K562 (cell line): ENCODE data around the gene CAPN14. TPM values are rescaled to one million over a fixed set of nuclear protein-coding genes. Genes with fewer than 3 reads are reported as not detected.

Source experiments
- ATAC-seq: fragments of 200-7000 bp; cut with Tn5 transposase; 3 replicates; pipeline ENCODE4 v1.9.1; 2020; ENCODE audit warnings: moderate library complexity
- BruUV-seq: library from RNA; stranded (reverse); fragments of 400-500 nt; replicated peaks from 2 replicates; lab custom pipeline; 2021; lab: Mats Ljungman, UMichigan
- CTCF ChIA-PET: fragments of 300-600 bp; formaldehyde crosslinking; extraction: SDS; loops from one replicate; lab custom pipeline; 2021; ENCODE audit warnings: low intra/inter-chr PET ratio; lab: Yijun Ruan, JAX
- POLR2A ChIA-PET: fragments of 300-600, 350-650 bp; sonication (Branson Sonifier 250); formaldehyde crosslinking; extraction: SDS; loops from one replicate; lab custom pipeline; 2021; ENCODE audit warnings: antibody characterized with exemption, inconsistent platforms; lab: Yijun Ruan, JAX
- DNase-seq, 4 experiments: peaks; one replicate each; pipeline versions ENCODE4 v3.0.0 to v3.0.0-alpha.2; 2011 to 2018; ENCODE audit warnings: low spot score in 3 of 4, mixed read lengths in 3 of 4; ENCODE audit errors: extremely low read depth in 1 of 4
- FAIRE-seq: peaks from 2 replicates; lab custom pipeline; 2011; peaks lifted over from hg19 to GRCh38; lab: Jason Lieb, UNC
- H2AFZ ChIP-seq: 2 replicates; pipeline ENCODE4 v1.6.0; 2011; ENCODE audit warnings: low read depth, low read length, control low read depth, inconsistent platforms
- H3K27ac ChIP-seq: fragments of 200-600 bp; 3 replicates; pipeline ENCODE4 v1.8.0; 2011; ENCODE audit warnings: low read depth, mild to moderate bottlenecking, control low read depth, inconsistent platforms, low read length, moderate library complexity, mixed read lengths; ENCODE audit errors: extremely low read depth
- H3K27me3 ChIP-seq, 2 experiments: fragments of 300-600 bp in 1 of 2; 2 replicates in 1 of 2; 3 replicates in 1 of 2; pipeline versions ENCODE4 v1.6.0 to v1.8.0; 2011; ENCODE audit warnings: inconsistent platforms in 2 of 2, low read length in 2 of 2, mild to moderate bottlenecking in 1 of 2, mixed read lengths in 1 of 2, moderate library complexity in 1 of 2; ENCODE audit not compliant: control insufficient read depth in 2 of 2, insufficient read depth in 2 of 2
- H3K36me3 ChIP-seq: fragments of 300-600 bp; 3 replicates; pipeline ENCODE4 v1.8.0; 2011; ENCODE audit warnings: mild to moderate bottlenecking, low read length, inconsistent platforms; ENCODE audit not compliant: control insufficient read depth, insufficient read depth
- H3K4me1 ChIP-seq, 2 experiments: fragments of 200-600 bp in 1 of 2; replicated peaks in 1 of 2; 2 replicates in 1 of 2; 3 replicates in 1 of 2; pipeline versions ENCODE4 v1.5.1 to v1.8.0; 2011; ENCODE audit warnings: inconsistent platforms in 2 of 2, low read length in 2 of 2, mild to moderate bottlenecking in 1 of 2, mixed read lengths in 1 of 2, moderate library complexity in 1 of 2; ENCODE audit not compliant: control insufficient read depth in 2 of 2, insufficient read depth in 2 of 2
- H3K4me2 ChIP-seq: 2 replicates; pipeline ENCODE4 v1.6.1; 2011; ENCODE audit warnings: low read length, control low read depth, inconsistent platforms, mixed read lengths; ENCODE audit not compliant: insufficient read depth
- H3K4me3 ChIP-seq: fragments of 200-600 bp; sonication (generic), shearing (Covaris generic); 2 replicates; pipeline ENCODE4 v1.5.1; 2016; ENCODE audit warnings: control low read depth, inconsistent platforms
- H3K79me2 ChIP-seq: fragments of 200-600 bp; 3 replicates; pipeline ENCODE4 v1.8.0; 2011; ENCODE audit warnings: low read length, inconsistent platforms; ENCODE audit not compliant: control insufficient read depth, insufficient read depth
- H3K9ac ChIP-seq, 2 experiments: 2 replicates each; pipeline versions ENCODE4 v1.6.0 to v1.6.1; 2011; ENCODE audit warnings: low read depth in 2 of 2, low read length in 2 of 2, control low read depth in 1 of 2, inconsistent platforms in 1 of 2, mild to moderate bottlenecking in 1 of 2, mixed read lengths in 1 of 2; ENCODE audit not compliant: insufficient read depth in 1 of 2
- H3K9me1 ChIP-seq: one replicate; pipeline ENCODE4 v1.6.0; 2011; ENCODE audit warnings: inconsistent platforms, mild to moderate bottlenecking, low read length, moderate library complexity; ENCODE audit not compliant: control insufficient read depth, insufficient read depth
- H3K9me3 ChIP-seq: replicated peaks from 2 replicates; pipeline ENCODE4 v1.5.1; 2011; ENCODE audit warnings: low read depth, low read length, inconsistent platforms; ENCODE audit not compliant: control insufficient read depth, insufficient read depth
- H4K20me1 ChIP-seq: replicated peaks from 2 replicates; pipeline ENCODE4 v1.6.1; 2011; ENCODE audit warnings: low read length, inconsistent platforms, mixed read lengths; ENCODE audit not compliant: control insufficient read depth, insufficient read depth
- CBFA2T2 ChIP-seq: fragments of 450-650 bp; conservative IDR thresholded peaks from 2 replicates; pipeline ENCODE4 v1.6.1; 2017; ENCODE audit warnings: mild to moderate bottlenecking
- CBFA2T3 ChIP-seq: fragments of 450-650 bp; IDR thresholded peaks from 2 replicates; pipeline ENCODE4 v1.6.1; 2017
- KDM2B ChIP-seq: fragments of 250-450 bp; sonication (Bioruptor Pico); IDR thresholded peaks from 2 replicates; pipeline ENCODE4 v1.8.0; 2021; ENCODE audit warnings: mild to moderate bottlenecking, moderate library complexity
- SMARCA5 ChIP-seq: fragments of 450-650 bp; IDR thresholded peaks from 2 replicates; pipeline ENCODE4 v1.6.1; 2016
- SRSF7 ChIP-seq: fragments of 200-400 bp; formaldehyde crosslinking; optimal IDR thresholded peaks from 2 replicates; pipeline ENCODE3; 2017; ENCODE audit warnings: mild to moderate bottlenecking, low read depth, low read length
- TCF3 ChIP-seq: sonication (generic); formaldehyde crosslinking; IDR thresholded peaks from 2 replicates; pipeline ENCODE4 v1.4.0; 2020; ENCODE audit warnings: mild to moderate bottlenecking, missing genetic modification reagents
- ZNF174 ChIP-seq: fragments of 250-450 bp; sonication (Bioruptor Pico); IDR thresholded peaks from 2 replicates; pipeline ENCODE4 v1.4.0; 2020; ENCODE audit warnings: mild to moderate bottlenecking
- ZNF282 ChIP-seq: sonication (generic); formaldehyde crosslinking; IDR thresholded peaks from 2 replicates; pipeline ENCODE4 v1.8.1; 2023; ENCODE audit warnings: missing genetic modification reagents
- WGBS: fragments of 100-300 bp; shearing (Covaris generic); methylation state at CpG from one replicate; pipeline ENCODE4 v1.1.6; 2016; ENCODE audit warnings: low coverage, mixed read lengths; ENCODE audit not compliant: insufficient coverage; ENCODE audit errors: missing lambda C conversion rate; 5-methylcytosine and 5-hydroxymethylcytosine counted together
- in situ Hi-C: fragments of 300-500 bp; cut with MboI; formaldehyde crosslinking; loops from 4 replicates; pipeline ENCODE4 v1.15.0; 2018; ENCODE audit warnings: inconsistent platforms, mixed read lengths
- intact Hi-C: fragments of 100-400 bp; cut with micrococcal nuclease; formaldehyde crosslinking; loops from 2 replicates; pipeline ENCODE4 v1.14.2; 2022
- polyA plus RNA-seq, 8 experiments: library from polyadenylated mRNA; depleted of rRNA in 4 of 8; stranded (reverse) in 5 of 8; unstranded in 3 of 8; fragments of >200 nt; fragmentation: Nextera tagmentation in 2 of 8; fragmentation: Illumina TruSeq in 1 of 8; extraction: Ambion mirVana in 2 of 8; extraction: Trizol in 1 of 8; gene quantifications; 2 replicates each; pipeline versions ENCODE4 v1.2.1 to v1.2.3, GENCODE V29; 2011 to 2014; ENCODE audit warnings: inconsistent platforms in 1 of 8, missing spikeins in 1 of 8
- total RNA-seq, 7 experiments: library from RNA; depleted of rRNA in 6 of 7; stranded (reverse); fragments of >200 nt in 6 of 7; fragmentation: Illumina TruSeq in 2 of 7; extraction: Trizol in 2 of 7; gene quantifications; 2 replicates each; pipeline versions ENCODE4 v1.2.1 to v1.2.3, GENCODE V29; 2011 to 2021; ENCODE audit warnings: low replicate concordance in 1 of 7
- TF ChIP-seq, protein P1 (sequence below): fragments of 200-800 bp; sonication (Bioruptor generic); IDR thresholded peaks from 2 replicates; pipeline ENCODE4 v1.6.1; 2017; ENCODE audit warnings: missing genetic modification characterization, missing compliant biosample characterization

Gene CAPN14
- total and polyA plus RNA-seq, 9 of the 15 experiments (the other 6 are each of a cell fraction or from before 2014, with no cell fraction given) = not detected

DNA sequence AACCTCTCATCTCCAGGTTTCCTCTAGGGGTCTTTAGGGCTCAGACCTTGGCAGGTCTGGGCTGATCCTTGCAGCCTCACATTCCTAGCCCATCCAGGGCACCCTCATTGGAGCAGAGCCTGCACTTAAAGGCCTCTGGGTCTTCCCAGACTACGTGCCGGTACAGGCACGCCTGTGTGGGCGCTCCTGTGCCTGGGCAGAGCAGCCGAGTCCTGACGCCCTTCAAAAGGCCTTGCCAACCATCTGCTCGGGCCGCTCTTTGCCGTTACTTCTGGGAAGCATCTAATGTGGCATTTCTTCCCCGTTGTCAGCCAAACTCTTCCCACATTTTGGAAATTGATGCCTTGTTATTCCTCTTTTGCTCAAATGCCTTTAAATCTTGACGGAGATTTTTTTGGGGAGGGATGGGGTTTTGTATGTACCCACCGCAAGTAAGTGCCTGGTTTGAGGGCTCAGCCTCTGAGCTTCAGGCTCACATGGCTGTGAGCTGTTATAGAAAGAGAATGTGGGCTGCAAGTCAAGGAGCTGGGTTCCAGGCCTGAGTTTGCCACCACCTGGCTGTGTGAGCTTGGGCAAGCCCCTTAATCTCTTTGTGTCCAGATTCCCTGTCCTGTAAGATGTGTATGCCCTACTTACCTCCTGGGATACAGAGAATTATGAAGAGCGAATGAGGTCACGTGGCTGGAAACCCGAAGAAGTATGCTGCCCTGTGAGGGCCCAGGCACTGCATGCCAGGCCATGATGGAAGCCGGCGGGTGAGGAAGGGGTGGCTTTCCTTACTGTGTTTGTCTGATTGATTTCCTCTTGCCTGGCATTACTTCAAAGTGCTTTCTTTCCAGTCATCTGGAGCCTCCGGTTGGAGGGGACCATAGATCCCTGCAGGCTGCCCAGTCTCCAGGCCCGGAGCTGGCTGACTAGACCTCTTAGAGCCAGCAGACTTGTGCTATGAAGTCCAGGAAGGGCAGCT lies 37.2 kb upstream of the CAPN14 start (continued):
- no peak for TF ChIP-seq ZNF174 (CRISPR knock-in tag)

DNA sequence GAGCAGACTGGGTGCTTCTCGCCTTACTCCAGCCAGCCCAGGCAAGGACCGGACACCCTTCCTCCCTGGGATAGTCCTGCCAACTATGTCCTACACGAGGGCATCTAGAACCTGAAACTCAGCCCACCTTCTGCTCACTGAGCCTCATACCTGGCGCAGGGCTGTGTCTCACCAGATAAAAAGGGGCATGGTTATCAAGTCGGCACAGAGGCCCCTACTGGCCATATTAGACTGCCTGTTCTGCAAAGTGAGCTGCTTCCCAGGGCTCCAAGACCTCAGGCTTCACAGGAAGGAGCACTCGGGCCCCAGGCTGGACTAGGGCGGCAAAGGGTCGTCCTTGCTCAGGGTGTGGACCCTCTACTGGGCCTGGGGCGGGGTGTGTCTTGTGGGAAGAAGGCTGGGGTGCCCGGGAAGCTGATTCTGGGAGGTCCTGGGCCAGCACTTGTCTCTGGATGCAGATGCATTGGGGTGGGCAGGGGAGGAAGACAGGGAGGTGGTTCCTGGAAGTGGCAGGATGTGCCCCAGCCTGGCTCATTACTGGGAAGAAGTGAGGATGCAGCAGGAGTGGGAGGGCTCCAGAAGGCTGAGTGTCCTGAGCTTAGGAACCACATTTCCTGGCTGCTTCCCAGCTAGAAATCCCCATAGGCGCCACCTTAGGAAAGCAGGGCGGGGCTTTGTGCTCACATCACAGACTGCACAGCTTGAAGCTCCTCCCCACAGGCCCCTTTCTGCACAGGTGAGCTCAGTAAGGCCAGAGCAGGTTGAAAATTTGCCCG lies 36.2 kb upstream of the CAPN14 start:
- H3K36me3 ChIP-seq = no peaks in the 10 kb centered on the region
- H3K9ac ChIP-seq = 0 out of 4 replicates have a peak overlapping the region, but pooled peaks of 1 of the 2 experiments have one; percentile 26
- H3K27me3 ChIP-seq = peaks cover 0 to 13% of the 10 kb centered on the region in 2 experiments; a peak in 1 of 5 replicates
- H3K9me3 ChIP-seq = no peaks in the 10 kb centered on the region
- H3K9me1 ChIP-seq = peaks cover 7% of the 10 kb centered on the region
- FAIRE-seq (no peak), ATAC-seq (peak; percentile 65), DNase-seq (peak in 3 of 4 experiments; percentile 19 to 37 (median 35))
- H3K4me1 ChIP-seq = no peaks in the 10 kb centered on the region; a peak in 3 of 5 replicates
- no TSS peak for BruUV-seq
- ChIA-PET CTCF (no interaction called here), POLR2A (interaction anchor here (0.6 to 2.1 kb wide), 3 partner anchors 9 to 1076 kb away, joined by 3 to 4 read pairs (median 3); no protein-coding TSS in a partner anchor)
- intact Hi-C loops (no loop called here), in situ Hi-C loops (no loop called here)
- H2AFZ ChIP-seq = no peak overlapping the region
- WGBS = under 1% methylated on average over 13 of the region's 13 CpGs
- H3K4me3 ChIP-seq = no peak overlapping the region
- H4K20me1 ChIP-seq = 0 out of 2 replicates have a peak, but pooled peaks cover 5% of the 10 kb centered on the region
- no peak overlapping the region; the same call in 2 of the 3 replicates for H3K27ac ChIP-seq
- no peak for TF ChIP-seq SRSF7
- peak; percentile 18; the same call in 1 of the 2 replicates for TF ChIP-seq CBFA2T2
- peak; percentile 57; the same call in 1 of the 2 replicates for TF ChIP-seq TCF3 (CRISPR knock-in tag)
- no peak for TF ChIP-seq ZNF282 (CRISPR knock-in tag)
- TF ChIP-seq KDM2B (CRISPR knock-in tag) = no peak
- TF ChIP-seq CBFA2T3 = peak; percentile 34; the same call in 1 of the 2 replicates
- no peak for TF ChIP-seq SMARCA5
- TF ChIP-seq, protein P1, sequence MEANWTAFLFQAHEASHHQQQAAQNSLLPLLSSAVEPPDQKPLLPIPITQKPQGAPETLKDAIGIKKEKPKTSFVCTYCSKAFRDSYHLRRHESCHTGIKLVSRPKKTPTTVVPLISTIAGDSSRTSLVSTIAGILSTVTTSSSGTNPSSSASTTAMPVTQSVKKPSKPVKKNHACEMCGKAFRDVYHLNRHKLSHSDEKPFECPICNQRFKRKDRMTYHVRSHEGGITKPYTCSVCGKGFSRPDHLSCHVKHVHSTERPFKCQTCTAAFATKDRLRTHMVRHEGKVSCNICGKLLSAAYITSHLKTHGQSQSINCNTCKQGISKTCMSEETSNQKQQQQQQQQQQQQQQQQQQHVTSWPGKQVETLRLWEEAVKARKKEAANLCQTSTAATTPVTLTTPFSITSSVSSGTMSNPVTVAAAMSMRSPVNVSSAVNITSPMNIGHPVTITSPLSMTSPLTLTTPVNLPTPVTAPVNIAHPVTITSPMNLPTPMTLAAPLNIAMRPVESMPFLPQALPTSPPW = no peak
- no peaks in the 10 kb centered on the region for H3K79me2 ChIP-seq
- H3K4me2 ChIP-seq = no peak overlapping the region
